ENCODE data around the gene FAM151B.

Gene FAM151B

DNA sequence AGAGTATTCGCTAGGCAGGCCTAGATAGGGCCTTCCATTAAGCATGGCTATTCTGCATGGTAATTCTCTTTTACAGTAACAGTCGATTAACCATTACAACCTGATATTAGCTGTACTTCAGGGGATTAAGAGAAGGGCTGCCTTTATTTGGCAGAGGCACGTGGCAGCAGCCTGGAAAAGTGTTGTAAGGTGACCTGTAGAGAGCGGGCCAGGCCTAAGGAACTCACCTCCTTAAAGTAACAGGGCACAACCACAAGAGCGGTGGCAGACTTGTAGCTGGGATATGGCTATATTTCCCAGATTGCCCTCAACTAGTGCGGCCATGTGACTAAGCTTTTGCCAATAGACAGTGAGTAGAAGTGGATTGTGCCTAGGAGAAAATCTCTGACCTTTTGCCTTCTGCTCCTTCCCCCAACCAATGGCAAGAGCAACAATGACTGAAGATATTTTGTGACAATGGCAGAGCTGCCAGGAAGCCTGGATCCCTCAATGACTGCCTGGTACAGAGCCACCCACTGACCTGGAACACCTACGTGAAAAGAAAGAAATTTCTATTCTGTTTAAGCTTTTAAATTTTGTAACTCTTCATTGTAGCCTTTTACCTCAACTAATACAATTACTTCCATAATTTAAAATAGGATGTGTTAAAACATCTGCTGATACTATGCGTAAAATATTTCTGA lies 101.1 kb downstream of the FAM151B start:
- DNase-seq, result no peak

GRCh38 chr5:80590766-80591165 lies 102.9 kb downstream of the FAM151B start:
- DNase-seq, result no peak

DNA sequence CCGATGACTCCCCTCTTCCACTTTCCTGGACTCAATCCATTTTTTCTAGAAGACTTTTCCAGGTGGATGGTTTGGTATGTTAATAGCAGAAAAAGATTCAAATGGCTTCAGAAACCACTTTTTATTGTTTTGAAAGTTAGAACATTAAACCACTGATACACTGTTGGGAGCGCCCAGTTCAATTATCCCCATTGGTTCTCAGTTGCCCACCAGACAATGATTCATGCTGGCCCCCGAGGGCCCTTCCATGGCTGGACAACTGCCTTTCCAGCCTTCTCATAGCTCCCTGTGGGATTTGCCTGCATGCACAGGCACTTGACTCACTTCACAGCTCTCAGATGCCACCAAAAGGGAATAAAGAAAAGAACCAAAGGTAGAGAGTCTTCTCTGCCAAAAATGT lies 103.5 kb downstream of the FAM151B start:
- DNase-seq, result no peak

DNA sequence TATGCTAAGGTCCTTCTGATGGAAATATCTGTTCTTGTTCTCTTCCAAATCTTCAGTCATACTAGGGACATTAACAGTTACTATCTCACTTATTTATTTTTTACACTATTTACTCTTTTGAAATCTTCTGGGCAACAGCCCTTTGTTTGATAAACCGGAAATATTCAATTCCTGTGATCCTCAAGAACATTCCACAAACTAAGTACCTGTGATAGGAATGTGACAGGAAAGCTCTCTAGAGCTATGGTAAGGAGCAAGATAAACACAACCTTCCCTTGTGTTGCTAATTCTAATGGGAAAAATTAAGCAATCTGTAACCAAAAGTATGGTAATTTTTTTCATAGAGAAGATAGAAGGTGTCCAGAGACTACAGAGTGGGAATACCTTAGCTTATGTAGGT lies 104.2 kb downstream of the FAM151B start:
- DNase-seq, result no peak
